Keratinocyte (primary cell): ENCODE data around the gene LIN52. TPM values are rescaled to one million over a fixed set of nuclear protein-coding genes. Genes with fewer than 3 reads are reported as not detected.

Source experiments
- DNase-seq: peaks from one replicate; pipeline ENCODE4 v3.0.0-alpha.2; 2011; ENCODE audit warnings: low read depth, missing footprints, low spot score
- FAIRE-seq: peaks from 2 replicates; lab custom pipeline; 2011; peaks lifted over from hg19 to GRCh38; lab: Jason Lieb, UNC
- H2AFZ ChIP-seq: 2 replicates; pipeline ENCODE4 v1.6.0; 2012; ENCODE audit warnings: low read length, control low read depth, inconsistent platforms; ENCODE audit not compliant: control insufficient read depth
- H3K27ac ChIP-seq: 2 replicates; pipeline ENCODE4 v1.5.1; 2011; ENCODE audit warnings: low read length; ENCODE audit not compliant: control insufficient read depth, insufficient read depth
- H3K27me3 ChIP-seq: 3 replicates; pipeline ENCODE4 v1.6.0; 2011; ENCODE audit warnings: low read length; ENCODE audit not compliant: control insufficient read depth, insufficient read depth; ENCODE audit errors: extremely low read depth
- H3K36me3 ChIP-seq, 2 experiments: 2 replicates in 1 of 2; 3 replicates in 1 of 2; pipeline ENCODE4 v1.5.1; 2011; ENCODE audit warnings: low read length in 2 of 2, mild to moderate bottlenecking in 1 of 2; ENCODE audit not compliant: control insufficient read depth in 2 of 2, insufficient read depth in 2 of 2; ENCODE audit errors: extremely low read depth in 1 of 2
- H3K4me1 ChIP-seq: 3 replicates; pipeline ENCODE4 v1.5.1; 2011; ENCODE audit warnings: low read length; ENCODE audit not compliant: control insufficient read depth, insufficient read depth; ENCODE audit errors: extremely low read depth
- H3K4me2 ChIP-seq: 3 replicates; pipeline ENCODE4 v1.6.0; 2011; ENCODE audit warnings: low read depth, low read length; ENCODE audit not compliant: control insufficient read depth, insufficient read depth; ENCODE audit errors: extremely low read depth
- H3K4me3 ChIP-seq, 3 experiments: fragments of 200-600 bp in 1 of 3; sonication (generic) in 1 of 3; 2 replicates in 2 of 3; 3 replicates in 1 of 3; pipeline ENCODE4 v1.5.1; 2011 to 2016; ENCODE audit warnings: low read length in 3 of 3, mild to moderate bottlenecking in 3 of 3, control low read depth in 2 of 3, inconsistent platforms in 1 of 3, low read depth in 1 of 3, mixed read lengths in 1 of 3, mixed run types in 1 of 3, moderate library complexity in 1 of 3; ENCODE audit not compliant: control insufficient read depth in 2 of 3, insufficient read depth in 2 of 3; ENCODE audit errors: extremely low read depth in 1 of 3
- H3K79me2 ChIP-seq: 2 replicates; pipeline ENCODE4 v1.6.0; 2012; ENCODE audit warnings: low read length; ENCODE audit not compliant: control insufficient read depth, insufficient read depth
- H3K9ac ChIP-seq: 3 replicates; pipeline ENCODE4 v1.6.0; 2011; ENCODE audit warnings: low read length; ENCODE audit not compliant: control insufficient read depth, insufficient read depth; ENCODE audit errors: extremely low read depth
- H3K9me1 ChIP-seq: 3 replicates; pipeline ENCODE4 v1.6.0; 2011; ENCODE audit warnings: low read length; ENCODE audit not compliant: control insufficient read depth, insufficient read depth; ENCODE audit errors: extremely low read depth
- H3K9me3 ChIP-seq: 2 replicates; pipeline ENCODE4 v1.5.1; 2012; ENCODE audit warnings: low read depth, low read length; ENCODE audit not compliant: control insufficient read depth
- H4K20me1 ChIP-seq: 3 replicates; pipeline ENCODE4 v1.6.0; 2011; ENCODE audit warnings: low read length; ENCODE audit not compliant: control insufficient read depth, insufficient read depth; ENCODE audit errors: extremely low read depth
- CTCF ChIP-seq, 3 experiments: IDR thresholded peaks in 1 of 3; conservative IDR thresholded peaks in 1 of 3; optimal IDR thresholded peaks in 1 of 3; 2 replicates in 2 of 3; 3 replicates in 1 of 3; pipeline versions ENCODE3 to v1.5.1; 2011; ENCODE audit warnings: low read length in 3 of 3, mild to moderate bottlenecking in 3 of 3, moderate library complexity in 2 of 3, control low read depth in 1 of 3, inconsistent platforms in 1 of 3; ENCODE audit not compliant: insufficient read depth in 2 of 3; ENCODE audit errors: extremely low read depth in 1 of 3
- EZH2 ChIP-seq: IDR thresholded peaks from one replicate; pipeline ENCODE4 v1.6.1; 2012; ENCODE audit warnings: inconsistent platforms, mild to moderate bottlenecking, low read length, moderate library complexity
- dilution Hi-C: fragments of 300-500 bp; cut with MboI; formaldehyde crosslinking; loops from one replicate; pipeline ENCODE4 v1.7.0; 2020; ENCODE audit warnings: low sequenced_read_pairs; ENCODE audit not compliant: extremely low pct_ligation_motif_present
- polyA plus RNA-seq, 5 experiments: library from polyadenylated mRNA; depleted of rRNA in 3 of 5; stranded (reverse) in 3 of 5; stranded (forward) in 1 of 5; unstranded in 1 of 5; fragments of >200 nt; gene quantifications; 1 replicate in 1 of 5; 2 replicates in 3 of 5; 3 replicates in 1 of 5; pipeline versions ENCODE4 v1.2.1 to v1.2.3, GENCODE V29; 2011 to 2012; ENCODE audit warnings: missing spikeins in 2 of 5, low read depth in 1 of 5, low replicate concordance in 1 of 5

Gene LIN52
- polyA plus RNA-seq, 1 donor (not counting 4 experiments of a cell fraction or from before 2014, with no cell fraction given) = 6.8 TPM

DNA sequence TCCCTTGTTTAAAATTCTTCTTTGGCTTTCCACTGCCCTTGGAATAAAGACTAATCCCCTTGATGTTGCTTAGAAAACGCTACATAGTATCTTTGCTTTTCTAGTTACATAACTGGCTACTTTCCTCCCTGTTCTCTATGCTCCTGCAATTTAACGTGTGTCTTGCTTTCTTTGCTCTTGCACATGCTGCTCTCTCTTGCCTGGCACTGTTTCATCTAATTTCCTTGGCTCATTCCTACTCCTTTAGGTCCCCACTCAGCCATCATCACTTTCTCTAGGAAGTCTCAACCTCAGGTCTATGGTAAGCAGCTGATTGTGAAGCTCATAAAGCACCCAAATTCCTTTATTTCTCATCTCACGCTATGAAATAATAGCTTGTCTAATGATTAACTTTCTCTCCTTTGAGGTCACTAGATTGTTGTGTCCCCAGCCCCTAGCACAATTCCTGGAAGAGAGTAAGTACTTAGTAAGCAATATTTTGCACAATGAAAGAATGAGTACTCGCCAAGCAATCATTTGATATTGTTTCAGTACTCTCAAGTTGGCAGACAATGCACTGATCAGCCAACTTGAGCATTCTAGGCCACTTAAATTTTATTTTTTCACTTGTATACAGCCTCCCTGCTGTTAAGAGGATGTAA, 3.8 kb upstream of the LIN52 start:
- Histone ChIP-seq H4K20me1 (no peaks in the 10 kb centered on the region), H3K27ac (no peak overlapping the region), H3K4me2 (no peak overlapping the region), H3K9ac (no peak overlapping the region), H3K4me1 (peaks cover 13% of the 10 kb centered on the region), H3K9me1 (no peaks in the 10 kb centered on the region), H3K4me3 (no peak overlapping the region), H3K79me2 (no peaks in the 10 kb centered on the region), H2AFZ (no peak overlapping the region), H3K9me3 (no peaks in the 10 kb centered on the region), H3K27me3 (no peaks in the 10 kb centered on the region), H3K36me3 (no peaks in the 10 kb centered on the region)
- dilution Hi-C loops = no loop called here
- TF ChIP-seq CTCF (optimal IDR thresholded peaks at IDR 0.05 in 1 of 3, IDR thresholded peaks at IDR 0.05 in 1 of 3, conservative IDR thresholded peaks at IDR 0.05 in 1 of 3; ENCODE audit: extremely low read depth in 1 of 3, insufficient read depth in 2 of 3, low read length in 3 of 3) (no peak), EZH2 (no peak)
- FAIRE-seq (no peak), DNase-seq (no peak)

DNA sequence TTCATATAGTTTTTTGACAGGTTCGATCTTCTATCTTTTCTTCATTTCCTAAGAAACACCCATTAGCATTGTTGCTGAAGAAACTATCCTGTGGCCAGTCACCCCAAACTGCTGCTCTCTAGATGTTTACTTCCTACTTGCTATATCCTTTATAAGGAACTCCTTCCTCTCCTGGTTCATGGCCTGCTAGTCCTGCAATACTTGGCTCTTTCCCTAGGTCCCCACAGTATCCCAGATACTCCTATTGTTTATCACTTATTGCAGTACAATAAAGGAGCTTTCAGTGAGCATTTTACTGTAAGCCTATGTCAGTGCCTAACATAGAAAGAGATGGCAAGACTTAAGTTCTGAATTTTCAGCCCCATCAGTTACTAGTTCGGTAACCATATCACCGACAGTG, 3.3 kb upstream of the LIN52 start:
- H3K27me3 ChIP-seq = no peaks in the 10 kb centered on the region
- no peak for FAIRE-seq
- H3K9ac ChIP-seq = no peak overlapping the region
- no peak overlapping the region for H3K4me3 ChIP-seq
- peaks cover 3% of the 10 kb centered on the region for H3K79me2 ChIP-seq
- no peak for TF ChIP-seq CTCF (optimal IDR thresholded peaks at IDR 0.05 in 1 of 3, IDR thresholded peaks at IDR 0.05 in 1 of 3, conservative IDR thresholded peaks at IDR 0.05 in 1 of 3; ENCODE audit: extremely low read depth in 1 of 3, insufficient read depth in 2 of 3, low read length in 3 of 3)
- no peak for TF ChIP-seq EZH2
- no peak overlapping the region for H3K4me2 ChIP-seq
- DNase-seq = no peak
- H3K9me3 ChIP-seq = no peaks in the 10 kb centered on the region
- no peaks in the 10 kb centered on the region for H3K36me3 ChIP-seq
- H3K9me1 ChIP-seq = no peaks in the 10 kb centered on the region
- H3K27ac ChIP-seq = no peak overlapping the region
- dilution Hi-C loops = no loop called here
- no peak overlapping the region for H2AFZ ChIP-seq
- H3K4me1 ChIP-seq = peaks cover 14% of the 10 kb centered on the region
- H4K20me1 ChIP-seq = no peaks in the 10 kb centered on the region
